Pancreas (tissue), 10 donors: Measurements from ENCODE around the gene VAV2. TPM values are rescaled to one million over a fixed set of nuclear protein-coding genes. Genes with fewer than 3 reads are reported as not detected.

Experiments
- ATAC-seq, 4 donors: fragments of 200-7000 bp; cut with Tn5 transposase; one replicate each; pipeline versions ENCODE4 v1.8.0 to v1.9.1; 2020; ENCODE audit warnings: mild to moderate bottlenecking in 4 of 4, moderate library complexity in 4 of 4
- DNase-seq, 6 donors: peaks; one replicate each; pipeline ENCODE4 v3.0.0-alpha.2; 2020
- FAIRE-seq: peaks from 2 replicates; lab custom pipeline; 2012; peaks lifted over from hg19 to GRCh38; lab: Jason Lieb, UNC
- H3K27ac ChIP-seq, 4 donors: fragments of 200-600 bp; sonication (generic); 1 replicate in 3 of 4; 2 replicates in 1 of 4; pipeline versions ENCODE4 v1.5.0 to v1.8.0; 2020
- H3K27me3 ChIP-seq, 4 donors: fragments of 200-600 bp; one replicate each; pipeline ENCODE4 v1.8.0; 2021
- H3K36me3 ChIP-seq, 3 donors: fragments of 200-600 bp; sonication (generic) in 1 of 3; one replicate each; pipeline versions ENCODE4 v1.5.0 to v1.8.0; 2020 to 2021
- H3K4me1 ChIP-seq, 3 donors: fragments of 200-600 bp; one replicate each; pipeline ENCODE4 v1.8.0; 2021
- H3K4me3 ChIP-seq, 4 donors: fragments of 200-600 bp; sonication (generic) in 2 of 4; one replicate each; pipeline versions ENCODE4 v1.5.0 to v1.8.0; 2020 to 2021
- H3K9me3 ChIP-seq, 4 donors: fragments of 200-600 bp; one replicate each; pipeline ENCODE4 v1.8.0; 2021
- WGBS, 2 donors: extraction: QIAGEN DNeasy Blood & Tissue Kit; methylation state at CpG; one replicate each; pipeline ENCODE4 v1.1.7; 2013; 5-methylcytosine and 5-hydroxymethylcytosine counted together
- intact Hi-C, 3 donors: fragments of 100-400 bp; cut with DNase I; formaldehyde crosslinking; loops; one replicate each; pipeline versions ENCODE4 v1.11.1 to v1.14.2; 2022
- polyA plus RNA-seq, 2 donors: library from polyadenylated mRNA; stranded (reverse); fragments of 200-250 nt; gene quantifications; one replicate each; pipeline ENCODE4 v1.2.3, GENCODE V29; 2013
- total RNA-seq, 6 donors: library from RNA; stranded (reverse); fragmentation: NEBNext Ultra II Directional in 4 of 6; extraction: Animal tissue kit (Norgen Biotek cat#: 25700) in 4 of 6; gene quantifications; one replicate each; pipeline versions ENCODE4 v1.2.1 to v1.2.4, GENCODE V29; 2021 to 2023
- TF ChIP-seq, protein P1 (sequence below), 4 donors: fragments of 200-600 bp; sonication (generic) in 3 of 4; IDR thresholded peaks; one replicate each; pipeline versions ENCODE4 v1.5.0 to v1.8.0; 2021; ENCODE audit warnings: antibody characterized with exemption in 4 of 4
- donor health status: healthy with polysubstance abuse.
- donor health status: DM: no; HTN: no; CAD: no; lungs with moderate emphysema.
- donor health status: DM: no; HTN: no; CAD: no.
- donor health status: control.
- donor health status: control.
- donor health status: Bipolar disorder and iron deficiency.
- donor health status: DM: yes; HTN: yes; CAD: no.
- donor health status: DM: no; HTN: no; CAD: no.
- donor health status: DM: no; HTN: no; CAD: no.
- donor health status: DM: yes; HTN: yes; CAD: no.

The VAV2 gene
- total and polyA plus RNA-seq, 8 donors = 20.5 to 41.0 (median 33.6) TPM

GRCh38 chr9:133822430-133823065 is 169.6 kb downstream of the VAV2 start:
- TF ChIP-seq, protein P1, sequence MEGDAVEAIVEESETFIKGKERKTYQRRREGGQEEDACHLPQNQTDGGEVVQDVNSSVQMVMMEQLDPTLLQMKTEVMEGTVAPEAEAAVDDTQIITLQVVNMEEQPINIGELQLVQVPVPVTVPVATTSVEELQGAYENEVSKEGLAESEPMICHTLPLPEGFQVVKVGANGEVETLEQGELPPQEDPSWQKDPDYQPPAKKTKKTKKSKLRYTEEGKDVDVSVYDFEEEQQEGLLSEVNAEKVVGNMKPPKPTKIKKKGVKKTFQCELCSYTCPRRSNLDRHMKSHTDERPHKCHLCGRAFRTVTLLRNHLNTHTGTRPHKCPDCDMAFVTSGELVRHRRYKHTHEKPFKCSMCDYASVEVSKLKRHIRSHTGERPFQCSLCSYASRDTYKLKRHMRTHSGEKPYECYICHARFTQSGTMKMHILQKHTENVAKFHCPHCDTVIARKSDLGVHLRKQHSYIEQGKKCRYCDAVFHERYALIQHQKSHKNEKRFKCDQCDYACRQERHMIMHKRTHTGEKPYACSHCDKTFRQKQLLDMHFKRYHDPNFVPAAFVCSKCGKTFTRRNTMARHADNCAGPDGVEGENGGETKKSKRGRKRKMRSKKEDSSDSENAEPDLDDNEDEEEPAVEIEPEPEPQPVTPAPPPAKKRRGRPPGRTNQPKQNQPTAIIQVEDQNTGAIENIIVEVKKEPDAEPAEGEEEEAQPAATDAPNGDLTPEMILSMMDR (IDR thresholded peaks at IDR 0.05) = no peak
- H3K27ac ChIP-seq = no peak overlapping the region
- no peak for FAIRE-seq
- intact Hi-C loops = no loop called here
- no peaks in the 10 kb centered on the region for H3K9me3 ChIP-seq
- ATAC-seq = no peak
- H3K36me3 ChIP-seq = no peaks in the 10 kb centered on the region
- H3K4me1 ChIP-seq = no peaks in the 10 kb centered on the region
- WGBS, 2 donors = 94 to 98% methylated on average over 16 of the region's 16 CpGs
- no peak for DNase-seq
- no peaks in the 10 kb centered on the region for H3K27me3 ChIP-seq
- no peak overlapping the region for H3K4me3 ChIP-seq

DNA sequence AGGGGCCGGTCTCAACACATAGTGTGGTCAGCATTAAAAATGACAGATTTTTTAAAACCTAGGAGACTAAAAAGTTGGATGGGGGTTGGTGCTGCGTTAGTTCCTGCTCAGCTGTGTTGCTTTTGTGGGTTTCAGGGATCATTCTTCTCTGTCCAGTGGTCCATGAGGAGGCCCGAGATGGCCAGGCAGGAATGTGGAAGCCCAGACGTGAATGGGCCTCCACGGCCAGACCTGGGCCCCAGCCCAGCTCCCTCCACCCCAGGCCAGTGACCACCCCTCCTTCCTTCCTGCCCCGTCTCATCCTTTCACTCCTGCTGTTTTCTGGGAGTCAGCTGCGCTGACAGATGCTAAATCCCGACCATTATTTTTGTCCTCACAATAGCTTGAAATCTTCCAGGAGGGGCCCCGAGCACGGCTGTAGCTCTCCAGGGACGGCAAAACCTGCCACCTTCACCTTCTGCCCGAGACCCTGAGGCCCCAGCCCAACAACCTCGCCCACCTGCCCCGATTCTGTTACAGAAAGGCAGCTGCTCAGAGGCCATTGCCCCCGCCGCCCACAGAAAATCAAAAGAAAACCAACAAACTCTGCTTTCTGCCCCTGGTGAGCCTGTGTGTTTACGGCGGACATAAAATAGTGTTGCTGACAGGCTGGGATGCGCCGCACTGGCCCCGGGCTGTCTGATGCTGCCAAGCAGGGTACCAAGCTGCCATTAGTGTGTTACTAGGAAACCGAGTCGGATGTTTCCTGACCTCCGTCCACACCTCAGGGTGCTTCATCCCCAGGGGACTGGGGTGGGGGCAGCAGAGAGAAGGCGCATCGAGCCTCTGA is 170.3 kb downstream of the VAV2 start:
- DNase-seq (no peak), FAIRE-seq (no peak)
- intact Hi-C loops = no loop called here

GRCh38 chr9:133819923-133820322 is 172.2 kb downstream of the VAV2 start:
- Histone ChIP-seq H3K36me3 (no peaks in the 10 kb centered on the region), H3K4me3 (no peak overlapping the region), H3K4me1 (no peaks in the 10 kb centered on the region), H3K27ac (no peak overlapping the region), H3K9me3 (no peaks in the 10 kb centered on the region), H3K27me3 (no peaks in the 10 kb centered on the region)
- intact Hi-C loops = no loop called here
- DNase-seq (no peak), FAIRE-seq (no peak), ATAC-seq (peak in 1 of 4 donors; percentile 50)
- TF ChIP-seq, protein P1 (IDR thresholded peaks at IDR 0.05) = no peak
- 66 to 72% methylated on average over 5 of the region's 5 CpGs for WGBS, 2 donors

More for the DNA sequence above, 170.3 kb downstream of the VAV2 start:
- H3K27ac ChIP-seq = no peak overlapping the region
- H3K4me1 ChIP-seq = no peaks in the 10 kb centered on the region
- TF ChIP-seq, protein P1 (IDR thresholded peaks at IDR 0.05) = no peak
- no peak overlapping the region for H3K4me3 ChIP-seq
- ATAC-seq = peak in 1 of 4 donors; percentile 10
- WGBS, 2 donors = 90 to 92% methylated on average over 26 of the region's 26 CpGs
- H3K27me3 ChIP-seq = no peaks in the 10 kb centered on the region
- no peaks in the 10 kb centered on the region for H3K36me3 ChIP-seq
- H3K9me3 ChIP-seq = no peaks in the 10 kb centered on the region

DNA sequence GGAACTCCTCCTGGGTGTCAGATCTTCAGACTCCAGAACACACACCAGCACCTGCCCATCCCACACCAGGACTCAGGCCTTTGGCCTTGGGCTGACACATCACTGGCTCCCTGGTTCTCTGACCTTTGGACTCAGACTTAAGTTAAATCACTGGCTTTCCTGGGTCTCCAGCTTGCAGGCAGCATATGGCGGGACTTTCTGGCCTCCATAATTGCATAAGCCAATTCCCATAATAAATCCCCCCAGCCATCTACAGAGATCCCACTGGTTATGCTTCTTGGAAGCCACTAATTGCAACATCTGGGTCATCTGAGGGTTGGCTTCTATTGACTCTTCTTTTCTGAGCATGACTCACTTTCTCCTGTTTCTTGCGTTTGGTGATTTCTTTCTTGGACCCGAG is 173.7 kb downstream of the VAV2 start:
- Histone ChIP-seq H3K36me3 (no peaks in the 10 kb centered on the region), H3K4me1 (no peaks in the 10 kb centered on the region), H3K27ac (no peak overlapping the region), H3K9me3 (no peaks in the 10 kb centered on the region), H3K4me3 (no peak overlapping the region), H3K27me3 (no peaks in the 10 kb centered on the region)
- TF ChIP-seq, protein P1 (IDR thresholded peaks at IDR 0.05) = no peak
- FAIRE-seq (no peak), ATAC-seq (peak; percentile 33 to 61 (median 51)), DNase-seq (no peak)
- WGBS, 2 donors = 70 to 80% methylated on average over 3 of the region's 3 CpGs
- intact Hi-C loops = no loop called here
